Choroid plexus epithelial cell (primary cell): Measurements from ENCODE around the gene DPH2.

ENCODE experiments used
- DNase-seq: peaks from one replicate; pipeline ENCODE4 v3.0.0-alpha.2; 2010; ENCODE audit warnings: low read depth
- H3K4me3 ChIP-seq: 2 replicates; pipeline ENCODE4 v1.5.1; 2011; ENCODE audit warnings: low read depth, mild to moderate bottlenecking, control low read depth, low read length, moderate library complexity
- TF ChIP-seq, protein P1 (sequence below): conservative IDR thresholded peaks from 2 replicates; pipeline ENCODE4 v1.5.1; 2011; ENCODE audit warnings: low read depth, mild to moderate bottlenecking, control low read depth, inconsistent platforms, low read length, moderate library complexity

DPH2 gene

DNA sequence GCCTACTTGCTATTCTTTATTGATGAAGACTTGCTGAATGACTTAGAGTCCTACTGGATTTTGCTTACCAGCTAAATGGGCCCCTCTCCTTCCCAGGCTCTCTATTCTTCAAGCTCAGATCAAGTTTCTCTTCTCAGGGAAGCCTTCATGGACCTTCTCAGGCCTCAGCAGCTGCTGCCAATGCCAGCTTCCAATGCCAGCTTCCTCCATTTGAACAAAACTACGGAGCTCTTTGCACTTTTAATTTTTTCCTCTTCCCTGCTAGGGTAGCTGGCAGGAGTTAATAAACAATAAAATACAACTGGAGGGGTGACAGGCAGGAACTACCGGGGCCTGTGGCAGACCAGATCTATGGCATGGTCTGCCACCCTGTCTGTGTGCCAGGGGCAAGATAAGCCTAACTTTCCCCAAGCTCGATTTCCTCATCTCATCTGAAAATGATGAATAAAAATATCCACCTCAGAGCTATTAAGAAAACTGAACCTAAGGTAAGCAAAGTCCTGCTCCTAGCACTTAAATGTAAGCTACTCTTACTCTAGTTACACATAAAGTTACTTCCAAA is 24.1 kb upstream of the DPH2 start:
- TF ChIP-seq, protein P1, sequence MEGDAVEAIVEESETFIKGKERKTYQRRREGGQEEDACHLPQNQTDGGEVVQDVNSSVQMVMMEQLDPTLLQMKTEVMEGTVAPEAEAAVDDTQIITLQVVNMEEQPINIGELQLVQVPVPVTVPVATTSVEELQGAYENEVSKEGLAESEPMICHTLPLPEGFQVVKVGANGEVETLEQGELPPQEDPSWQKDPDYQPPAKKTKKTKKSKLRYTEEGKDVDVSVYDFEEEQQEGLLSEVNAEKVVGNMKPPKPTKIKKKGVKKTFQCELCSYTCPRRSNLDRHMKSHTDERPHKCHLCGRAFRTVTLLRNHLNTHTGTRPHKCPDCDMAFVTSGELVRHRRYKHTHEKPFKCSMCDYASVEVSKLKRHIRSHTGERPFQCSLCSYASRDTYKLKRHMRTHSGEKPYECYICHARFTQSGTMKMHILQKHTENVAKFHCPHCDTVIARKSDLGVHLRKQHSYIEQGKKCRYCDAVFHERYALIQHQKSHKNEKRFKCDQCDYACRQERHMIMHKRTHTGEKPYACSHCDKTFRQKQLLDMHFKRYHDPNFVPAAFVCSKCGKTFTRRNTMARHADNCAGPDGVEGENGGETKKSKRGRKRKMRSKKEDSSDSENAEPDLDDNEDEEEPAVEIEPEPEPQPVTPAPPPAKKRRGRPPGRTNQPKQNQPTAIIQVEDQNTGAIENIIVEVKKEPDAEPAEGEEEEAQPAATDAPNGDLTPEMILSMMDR: no peak
- peak overlapping the region; percentile 96 for H3K4me3 ChIP-seq
- DNase-seq: no peak

DNA sequence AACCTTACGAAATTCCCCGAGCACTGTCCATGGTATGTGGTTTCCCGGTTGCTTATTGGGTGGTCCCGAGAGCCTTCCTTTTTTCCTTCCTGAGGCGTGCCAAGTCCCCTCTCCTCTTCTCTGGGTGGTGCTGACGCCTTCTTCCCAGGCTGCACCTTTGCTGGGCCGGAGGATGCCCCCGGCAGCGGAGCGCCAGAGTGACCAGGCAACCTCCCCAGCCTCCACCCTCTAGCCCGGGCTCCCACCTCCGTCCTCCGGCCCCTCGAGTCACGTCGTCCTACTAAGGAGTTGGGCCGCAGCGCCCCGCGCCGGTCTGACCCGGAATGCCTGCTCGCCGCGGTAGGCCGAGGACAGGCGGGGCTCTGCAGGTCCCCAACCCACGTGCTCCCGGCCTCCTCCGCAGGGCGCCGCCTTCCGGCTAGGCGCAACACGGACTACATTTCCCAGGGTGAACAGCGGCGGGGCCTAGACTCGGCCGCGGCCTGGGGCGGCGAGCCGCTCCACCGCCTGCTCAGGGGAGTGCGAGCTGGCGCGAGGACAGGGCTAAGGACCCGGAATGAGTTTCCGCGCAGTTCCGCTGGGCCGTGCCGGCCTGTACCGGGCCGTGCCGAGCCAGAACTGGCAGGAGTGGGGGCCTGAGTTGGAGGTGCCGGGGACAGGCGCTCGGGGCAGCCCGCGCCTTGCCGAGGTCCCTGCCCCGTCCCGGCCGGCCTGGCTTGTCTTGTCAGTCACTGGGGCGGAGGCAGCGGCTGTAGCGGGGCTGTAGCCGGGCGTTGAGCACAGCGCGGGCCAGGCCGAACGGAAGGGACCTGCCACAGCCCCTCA is 23.4 kb upstream of the DPH2 start, which contains the start of gene IPO13:
IPO13 (plus strand) TSS at position 715 of the 825 bp plus-strand sequence. CDS start 651 bp downstream, outside the sequence.
- H3K4me3 ChIP-seq: peak within 1 kb of the TSS; percentile 96
- TF ChIP-seq, protein P1: peak; percentile 57
- peak; percentile 97 for DNase-seq

DNA sequence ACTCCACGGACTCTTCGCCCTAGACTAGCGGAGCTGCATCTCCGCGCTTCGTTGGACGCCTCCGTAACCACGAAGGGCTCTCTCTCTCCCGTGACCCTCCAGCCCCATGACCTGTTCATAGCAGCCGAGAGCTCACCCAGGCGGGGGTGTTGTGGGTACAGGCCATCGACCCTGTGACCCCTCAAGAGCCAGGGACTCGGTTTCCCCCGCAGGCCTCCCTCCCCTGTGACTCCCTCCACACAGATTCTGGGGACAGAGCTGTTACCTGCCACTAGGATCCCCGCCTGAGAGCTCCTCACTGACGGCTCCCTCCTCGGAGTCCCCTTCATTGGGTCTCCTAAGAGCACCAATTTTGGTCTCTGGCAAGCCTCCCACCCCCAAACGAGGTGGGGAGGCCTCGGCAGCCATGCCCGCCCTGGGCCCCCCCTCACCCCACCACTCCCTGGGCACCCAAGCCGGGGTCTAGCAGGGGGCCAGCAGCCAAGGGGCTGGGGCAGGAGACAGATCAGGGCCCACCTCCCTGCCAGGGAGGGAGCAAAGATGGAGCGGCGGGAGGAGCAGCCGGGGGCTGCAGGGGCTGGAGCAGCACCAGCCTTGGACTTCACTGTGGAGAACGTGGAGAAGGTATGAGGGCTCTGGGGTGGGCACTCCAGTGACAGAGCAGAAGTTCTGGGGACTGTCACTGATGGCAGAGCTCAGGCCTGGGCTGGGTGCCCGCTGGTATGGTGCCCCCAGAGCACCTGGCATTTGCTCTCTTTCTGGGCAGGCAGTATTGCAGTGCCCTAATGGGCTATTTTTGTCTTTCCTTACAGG is 22.5 kb upstream of the DPH2 start:
- no peak for DNase-seq
- H3K4me3 ChIP-seq: peak overlapping the region; percentile 96
- TF ChIP-seq, protein P1: no peak

DNA sequence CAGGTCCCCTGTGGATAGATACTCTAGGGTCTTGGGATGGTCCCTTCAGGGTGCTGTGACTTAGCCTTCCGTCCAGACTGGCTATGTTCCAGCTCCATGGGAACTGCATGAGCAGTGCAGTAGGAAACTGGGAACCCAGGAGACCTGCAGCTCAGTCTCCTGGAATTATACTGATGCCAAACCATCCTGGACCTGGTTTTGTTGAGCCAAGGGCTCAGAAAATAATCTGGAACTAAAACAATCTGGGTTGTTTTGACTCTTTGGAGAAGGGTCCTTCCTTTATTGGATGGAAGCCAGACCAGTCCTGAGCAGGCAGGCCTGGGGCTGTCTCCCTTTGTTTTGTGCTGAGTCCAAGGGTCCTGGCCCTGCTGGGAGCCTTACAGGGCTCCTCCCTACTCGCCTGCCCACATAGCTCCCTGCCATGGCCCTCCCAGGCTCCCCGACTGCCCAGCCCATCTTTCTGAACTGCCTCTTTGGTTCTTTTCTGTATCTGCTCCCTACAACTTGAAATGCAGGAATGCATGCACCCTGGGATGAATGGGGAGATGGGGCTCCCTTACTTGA is 21.9 kb upstream of the DPH2 start:
- DNase-seq: no peak
- H3K4me3 ChIP-seq: peak overlapping the region; percentile 96
- TF ChIP-seq, protein P1: no peak

DNA sequence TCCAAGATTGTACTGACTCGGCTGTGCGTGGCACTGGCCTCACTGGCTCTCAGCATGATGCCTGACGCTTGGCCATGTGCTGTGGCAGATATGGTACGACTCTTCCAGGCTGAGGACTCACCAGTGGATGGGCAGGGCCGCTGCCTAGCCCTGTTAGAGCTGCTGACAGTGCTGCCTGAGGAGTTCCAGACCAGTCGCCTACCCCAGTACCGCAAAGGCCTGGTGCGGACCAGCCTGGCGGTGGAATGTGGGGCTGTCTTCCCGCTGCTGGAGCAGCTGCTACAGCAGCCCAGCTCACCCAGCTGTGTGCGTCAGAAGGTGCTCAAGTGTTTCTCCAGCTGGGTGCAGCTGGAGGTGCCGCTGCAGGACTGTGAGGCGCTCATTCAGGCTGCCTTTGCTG is 20.1 kb upstream of the DPH2 start:
- H3K4me3 ChIP-seq: no peak overlapping the region
- TF ChIP-seq, protein P1: no peak
- no peak for DNase-seq

DNA sequence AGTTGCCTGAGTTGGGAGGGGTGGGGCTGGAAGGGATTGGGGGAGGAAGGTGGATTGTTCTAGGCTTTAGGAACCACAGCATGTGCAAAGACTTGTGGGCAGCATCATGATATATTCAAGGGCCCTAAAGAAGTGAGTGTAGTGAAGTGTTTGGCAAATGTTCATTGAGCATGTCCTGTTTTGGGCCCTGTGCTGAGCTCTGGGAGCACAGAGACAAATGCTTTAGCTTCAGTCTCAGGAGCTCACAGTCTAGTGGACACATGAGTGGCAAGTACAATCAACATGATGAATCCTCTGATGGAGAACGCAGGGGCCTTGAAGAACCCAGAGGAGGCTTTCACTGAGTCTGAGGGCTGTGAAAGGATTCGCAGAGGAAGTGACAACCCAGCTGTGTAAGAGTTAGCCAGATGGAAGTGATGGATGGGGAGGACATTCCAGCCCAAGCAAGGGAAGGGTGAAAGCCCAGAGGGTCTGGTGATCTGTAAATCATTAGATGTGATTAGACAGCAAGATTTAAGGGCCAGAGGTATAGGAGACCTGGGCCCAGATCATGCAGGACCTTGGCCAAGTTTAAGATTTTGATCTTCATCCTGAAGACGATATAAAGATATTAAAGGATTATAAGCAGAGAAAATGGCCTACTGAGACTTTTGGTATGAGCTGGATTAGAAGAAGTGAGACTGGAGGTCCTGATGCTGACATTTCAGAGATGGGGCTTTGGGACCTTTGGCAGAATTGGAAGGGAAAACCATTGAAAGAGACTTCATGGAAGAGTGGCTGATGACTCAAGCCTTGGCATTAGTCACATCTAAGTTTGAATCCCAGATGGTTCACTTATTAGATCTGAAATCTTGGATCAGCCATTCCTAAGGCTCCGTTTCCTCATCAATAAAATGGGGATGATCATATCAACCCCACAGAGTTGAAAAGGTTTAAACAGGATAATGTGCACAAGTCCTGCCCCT is 18.5 kb upstream of the DPH2 start:
- DNase-seq: no peak
- H3K4me3 ChIP-seq: no peak overlapping the region
- TF ChIP-seq, protein P1: no peak
